ENCODE data around the gene MORC1.

The MORC1 gene

GRCh38 chr3:108966773-108967172 lies 151.2 kb downstream of the MORC1 start:
- Histone ChIP-seq H3K27me3 (ENCODE audit: low read depth, low read length) (no peaks in the 10 kb centered on the region), H3K4me1 (ENCODE audit: low read length) (peaks cover 52% of the 10 kb centered on the region), H3K27ac (ENCODE audit: low read length) (no peak overlapping the region), H3K9me3 (ENCODE audit: insufficient read depth, low read length) (no peaks in the 10 kb centered on the region), H3K36me3 (replicated peaks; ENCODE audit: low read depth, low read length) (no peaks in the 10 kb centered on the region), H3K9ac (ENCODE audit: low read length) (no peak overlapping the region), H3K4me2 (ENCODE audit: low read length) (no peak overlapping the region), H2AFZ (ENCODE audit: low read depth, low read length) (no peak overlapping the region), H3K79me2 (ENCODE audit: low read length) (no peaks in the 10 kb centered on the region), H4K20me1 (ENCODE audit: insufficient read depth, low read length) (no peaks in the 10 kb centered on the region), H3K4me3 (ENCODE audit: low read length) (no peak overlapping the region)
- TF ChIP-seq CTCF (IDR thresholded peaks at IDR 0.05; ENCODE audit: low read depth, low read length), result no peak
- TF ChIP-seq EZH2phosphoT487 (IDR thresholded peaks at IDR 0.05; ENCODE audit: low read depth), result no peak

DNA sequence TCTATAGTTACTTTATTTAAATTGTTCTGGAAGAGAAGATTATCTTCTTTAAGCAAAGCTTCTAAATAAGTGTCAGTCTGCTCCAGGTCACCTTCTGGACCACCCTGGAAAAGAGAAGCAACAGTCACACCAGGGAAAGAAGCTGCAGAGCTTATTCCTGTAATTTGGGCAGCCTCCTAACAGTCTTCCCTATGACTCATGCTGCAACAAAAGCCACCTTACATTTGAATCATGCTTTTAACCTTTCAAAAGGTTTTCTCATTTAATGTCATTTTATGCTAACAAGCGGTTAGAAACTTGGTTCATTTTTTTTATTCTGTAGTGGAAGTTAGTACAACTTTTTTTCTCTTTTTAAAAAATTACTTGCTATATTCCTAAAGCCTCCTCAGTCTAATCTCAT lies 158.9 kb downstream of the MORC1 start:
- Histone ChIP-seq H3K4me3 (ENCODE audit: low read length) (no peak overlapping the region), H3K4me1 (ENCODE audit: low read length) (peaks cover 3% of the 10 kb centered on the region; the same call in 1 of the 2 replicates), H3K79me2 (ENCODE audit: low read length) (no peaks in the 10 kb centered on the region), H3K4me2 (ENCODE audit: low read length) (no peak overlapping the region), H4K20me1 (ENCODE audit: insufficient read depth, low read length) (no peaks in the 10 kb centered on the region), H3K36me3 (replicated peaks; ENCODE audit: low read depth, low read length) (no peaks in the 10 kb centered on the region), H3K27me3 (ENCODE audit: low read depth, low read length) (no peaks in the 10 kb centered on the region), H3K27ac (ENCODE audit: low read length) (no peak overlapping the region), H3K9me3 (ENCODE audit: insufficient read depth, low read length) (no peaks in the 10 kb centered on the region), H2AFZ (ENCODE audit: low read depth, low read length) (no peak overlapping the region), H3K9ac (ENCODE audit: low read length) (no peak overlapping the region)
- no peak for TF ChIP-seq EZH2phosphoT487 (IDR thresholded peaks at IDR 0.05; ENCODE audit: low read depth)
- TF ChIP-seq CTCF (IDR thresholded peaks at IDR 0.05; ENCODE audit: low read depth, low read length), result no peak

DNA sequence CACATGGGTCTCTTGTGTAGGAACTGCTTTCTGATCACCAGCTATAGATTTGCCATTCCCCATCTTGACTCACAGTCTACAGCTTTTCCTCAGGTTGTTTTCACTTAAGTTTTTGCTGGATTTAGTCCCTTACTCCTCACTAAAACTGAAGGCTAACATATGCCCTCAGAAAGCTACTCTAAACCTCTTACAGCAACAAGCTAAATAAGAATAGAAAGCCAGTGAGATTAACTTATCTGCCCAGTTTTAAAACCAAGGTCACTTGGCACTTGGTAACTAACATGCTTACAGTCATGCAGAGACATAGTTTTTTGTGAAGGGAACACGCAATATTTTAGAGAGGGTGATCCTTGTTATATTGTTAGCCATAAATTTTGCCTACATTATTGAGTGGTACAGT lies 164.2 kb downstream of the MORC1 start, which contains the start of gene GUCA1C:
GUCA1C (minus strand) TSS at position 180 of the 400 bp plus-strand sequence; CDS start at position 63, 117 bp downstream.
- H3K9ac ChIP-seq (ENCODE audit: low read length), result no peak within 1 kb of the TSS
- H3K27me3 ChIP-seq (ENCODE audit: low read depth, low read length), result no peaks in the 10 kb centered on the region
- no peak within 1 kb of the TSS for H3K4me2 ChIP-seq (ENCODE audit: low read length)
- H3K9me3 ChIP-seq (ENCODE audit: insufficient read depth, low read length), result no peaks in the 10 kb centered on the region
- no peaks in the 10 kb centered on the region for H3K79me2 ChIP-seq (ENCODE audit: low read length)
- H3K27ac ChIP-seq (ENCODE audit: low read length), result no peak within 1 kb of the TSS
- no peak within 1 kb of the TSS for H2AFZ ChIP-seq (ENCODE audit: low read depth, low read length)
- H4K20me1 ChIP-seq (ENCODE audit: insufficient read depth, low read length), result no peaks in the 10 kb centered on the region
- no peak within 1 kb of the TSS for H3K4me3 ChIP-seq (ENCODE audit: low read length)
- TF ChIP-seq CTCF (IDR thresholded peaks at IDR 0.05; ENCODE audit: low read depth, low read length) (no peak), EZH2phosphoT487 (IDR thresholded peaks at IDR 0.05; ENCODE audit: low read depth) (no peak)
- H3K4me1 ChIP-seq (ENCODE audit: low read length), result no peaks in the 10 kb centered on the region
- H3K36me3 ChIP-seq (replicated peaks; ENCODE audit: low read depth, low read length), result no peaks in the 10 kb centered on the region

DNA sequence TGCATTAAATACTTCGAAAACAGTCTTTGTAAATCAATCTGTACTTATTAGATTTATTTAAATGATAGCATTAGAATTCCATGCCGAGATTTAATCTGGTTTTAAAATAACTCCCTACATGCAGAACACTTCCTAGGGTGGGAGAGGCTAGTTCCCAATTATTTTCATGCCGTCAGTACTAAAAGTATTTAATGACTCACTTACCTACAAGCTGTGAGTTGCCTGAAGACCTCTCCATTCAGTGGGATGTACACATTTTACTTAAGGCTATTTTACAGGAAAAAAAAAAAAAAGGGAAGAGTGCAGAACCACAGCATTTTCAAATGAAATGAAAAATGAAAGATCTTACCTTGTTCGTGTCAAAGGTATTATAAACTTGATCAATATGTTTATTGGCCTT lies 164.7 kb downstream of the MORC1 start:
- no peak overlapping the region for H3K4me2 ChIP-seq (ENCODE audit: low read length)
- H4K20me1 ChIP-seq (ENCODE audit: insufficient read depth, low read length), result no peaks in the 10 kb centered on the region
- TF ChIP-seq CTCF (IDR thresholded peaks at IDR 0.05; ENCODE audit: low read depth, low read length) (no peak), EZH2phosphoT487 (IDR thresholded peaks at IDR 0.05; ENCODE audit: low read depth) (no peak)
- no peaks in the 10 kb centered on the region for H3K36me3 ChIP-seq (replicated peaks; ENCODE audit: low read depth, low read length)
- H3K9ac ChIP-seq (ENCODE audit: low read length), result no peak overlapping the region
- H3K27me3 ChIP-seq (ENCODE audit: low read depth, low read length), result no peaks in the 10 kb centered on the region
- no peak overlapping the region for H2AFZ ChIP-seq (ENCODE audit: low read depth, low read length)
- H3K4me1 ChIP-seq (ENCODE audit: low read length), result no peaks in the 10 kb centered on the region
- no peak overlapping the region for H3K27ac ChIP-seq (ENCODE audit: low read length)
- H3K4me3 ChIP-seq (ENCODE audit: low read length), result no peak overlapping the region
- H3K79me2 ChIP-seq (ENCODE audit: low read length), result no peaks in the 10 kb centered on the region
- H3K9me3 ChIP-seq (ENCODE audit: insufficient read depth, low read length), result no peaks in the 10 kb centered on the region

Data from OCI-LY3 (cell line).